ENCODE data around the gene GNL3. TPM values are rescaled to one million over a fixed set of nuclear protein-coding genes. Genes with fewer than 3 reads are reported as not detected.
A peak's percentile ranks its signal among the peaks of the same experiment; 100 is the strongest.

Gene GNL3
- total RNA-seq = 125 and 153 TPM in 2 replicates
- polyA plus RNA-seq (2012) = 44.1 TPM

GRCh38 chr3:52685709-52686691 lies at the start of gene GNL3, which contains the start of gene PBRM1:
Gene GNL3, plus strand, starts transcription at chr3:52686032. Its CDS starts 61 bp downstream, at chr3:52686093.
Gene PBRM1, minus strand, starts transcription at chr3:52685913.
- peak; percentile 96 for DNase-seq (ENCODE audit: low read depth)

- no peak for DNase-seq (ENCODE audit: low read depth)
Measured at GRCh38 chr3:52636673-52637072, 49.2 kb upstream of the GNL3 start.

- no peak for DNase-seq (ENCODE audit: low read depth)
Measured at GRCh38 chr3:52645549-52645948, 40.3 kb upstream of the GNL3 start.

- peak; percentile 26 for DNase-seq (ENCODE audit: low read depth)
Measured at GRCh38 chr3:52649461-52650210, 36.2 kb upstream of the GNL3 start.

GRCh38 chr3:52650439-52650838 lies 35.4 kb upstream of the GNL3 start:
- no peak for DNase-seq (ENCODE audit: low read depth)

GRCh38 chr3:52651592-52651991 lies 34.2 kb upstream of the GNL3 start:
- no peak for DNase-seq (ENCODE audit: low read depth)

GRCh38 chr3:52655895-52656294 lies 29.9 kb upstream of the GNL3 start:
- DNase-seq (ENCODE audit: low read depth) = no peak

GRCh38 chr3:52660046-52660445 lies 25.8 kb upstream of the GNL3 start:
- DNase-seq (ENCODE audit: low read depth) = no peak

GRCh38 chr3:52663098-52663497 lies 22.7 kb upstream of the GNL3 start:
- no peak for DNase-seq (ENCODE audit: low read depth)

- DNase-seq (ENCODE audit: low read depth) = peak; percentile 96
Measured at GRCh38 chr3:52670621-52671521, 15.0 kb upstream of the GNL3 start.

- DNase-seq (ENCODE audit: low read depth) = peak; percentile 20
Measured at GRCh38 chr3:52671676-52672075, 14.2 kb upstream of the GNL3 start.

GRCh38 chr3:52676201-52676600 lies 9.6 kb upstream of the GNL3 start:
- DNase-seq (ENCODE audit: low read depth) = peak; percentile 26

GRCh38 chr3:52678265-52679198 lies 7.3 kb upstream of the GNL3 start:
- no peak for DNase-seq (ENCODE audit: low read depth)

- no peak for DNase-seq (ENCODE audit: low read depth)
Measured at GRCh38 chr3:52679199-52679538, 6.7 kb upstream of the GNL3 start.

- DNase-seq (ENCODE audit: low read depth) = no peak
Measured at GRCh38 chr3:52679811-52680210, 6.0 kb upstream of the GNL3 start.

- no peak for DNase-seq (ENCODE audit: low read depth)
Measured at GRCh38 chr3:52681596-52681995, 4.2 kb upstream of the GNL3 start.

- peak; percentile 79 for DNase-seq (ENCODE audit: low read depth)
Measured at GRCh38 chr3:52682016-52682415, 3.8 kb upstream of the GNL3 start.

GRCh38 chr3:52683611-52684010 lies 2.2 kb upstream of the GNL3 start:
- no peak for DNase-seq (ENCODE audit: low read depth)

- DNase-seq (ENCODE audit: low read depth) = no peak
Measured at GRCh38 chr3:52684184-52684583, 1.6 kb upstream of the GNL3 start.

- peak; percentile 82 for DNase-seq (ENCODE audit: low read depth)
Measured at GRCh38 chr3:52685285-52685708, 535 bp upstream of the GNL3 start.
